Measurements from ENCODE around the gene CST9. TPM values are rescaled to one million over a fixed set of nuclear protein-coding genes. Genes with fewer than 3 reads are reported as not detected.

CST9 gene
- total and polyA plus RNA-seq, 2 of the 13 experiments (the other 11 are each of a cell fraction or from before 2014, with no cell fraction given), result 0.07 TPM; not detected in 1

DNA sequence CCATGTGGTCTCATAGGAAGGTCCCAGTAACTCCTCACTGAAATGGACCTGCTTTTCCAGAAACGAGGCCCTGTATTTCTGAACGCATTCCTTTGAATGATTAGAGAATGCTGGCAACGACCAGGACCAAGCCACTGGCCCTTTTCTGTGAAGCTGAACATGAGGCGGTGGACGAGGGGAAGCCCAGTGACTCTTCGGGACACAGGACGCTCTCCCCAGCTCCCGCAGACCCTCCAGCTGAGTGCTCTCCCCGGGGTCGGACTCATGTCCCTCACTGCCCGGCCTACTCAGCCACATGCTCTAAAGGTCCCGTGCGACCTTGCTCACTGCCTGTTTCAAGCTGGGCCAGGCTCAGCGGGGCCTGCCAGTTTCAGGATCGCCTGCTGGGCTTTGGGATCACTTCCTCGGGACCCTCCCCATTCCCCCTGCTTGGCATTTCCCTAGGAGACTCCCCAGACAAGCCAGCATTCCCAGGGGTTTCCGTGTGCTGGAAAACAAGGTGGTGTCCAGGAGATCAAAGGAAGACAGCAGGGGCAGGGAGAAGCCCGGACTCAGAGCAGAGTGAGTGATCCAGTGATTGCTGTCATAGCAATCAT lies 2.6 kb upstream of the CST9 start (continued):
- TF ChIP-seq, protein P1, sequence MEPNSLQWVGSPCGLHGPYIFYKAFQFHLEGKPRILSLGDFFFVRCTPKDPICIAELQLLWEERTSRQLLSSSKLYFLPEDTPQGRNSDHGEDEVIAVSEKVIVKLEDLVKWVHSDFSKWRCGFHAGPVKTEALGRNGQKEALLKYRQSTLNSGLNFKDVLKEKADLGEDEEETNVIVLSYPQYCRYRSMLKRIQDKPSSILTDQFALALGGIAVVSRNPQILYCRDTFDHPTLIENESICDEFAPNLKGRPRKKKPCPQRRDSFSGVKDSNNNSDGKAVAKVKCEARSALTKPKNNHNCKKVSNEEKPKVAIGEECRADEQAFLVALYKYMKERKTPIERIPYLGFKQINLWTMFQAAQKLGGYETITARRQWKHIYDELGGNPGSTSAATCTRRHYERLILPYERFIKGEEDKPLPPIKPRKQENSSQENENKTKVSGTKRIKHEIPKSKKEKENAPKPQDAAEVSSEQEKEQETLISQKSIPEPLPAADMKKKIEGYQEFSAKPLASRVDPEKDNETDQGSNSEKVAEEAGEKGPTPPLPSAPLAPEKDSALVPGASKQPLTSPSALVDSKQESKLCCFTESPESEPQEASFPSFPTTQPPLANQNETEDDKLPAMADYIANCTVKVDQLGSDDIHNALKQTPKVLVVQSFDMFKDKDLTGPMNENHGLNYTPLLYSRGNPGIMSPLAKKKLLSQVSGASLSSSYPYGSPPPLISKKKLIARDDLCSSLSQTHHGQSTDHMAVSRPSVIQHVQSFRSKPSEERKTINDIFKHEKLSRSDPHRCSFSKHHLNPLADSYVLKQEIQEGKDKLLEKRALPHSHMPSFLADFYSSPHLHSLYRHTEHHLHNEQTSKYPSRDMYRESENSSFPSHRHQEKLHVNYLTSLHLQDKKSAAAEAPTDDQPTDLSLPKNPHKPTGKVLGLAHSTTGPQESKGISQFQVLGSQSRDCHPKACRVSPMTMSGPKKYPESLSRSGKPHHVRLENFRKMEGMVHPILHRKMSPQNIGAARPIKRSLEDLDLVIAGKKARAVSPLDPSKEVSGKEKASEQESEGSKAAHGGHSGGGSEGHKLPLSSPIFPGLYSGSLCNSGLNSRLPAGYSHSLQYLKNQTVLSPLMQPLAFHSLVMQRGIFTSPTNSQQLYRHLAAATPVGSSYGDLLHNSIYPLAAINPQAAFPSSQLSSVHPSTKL (CRISPR knock-in tag; IDR thresholded peaks at IDR 0.05), result peak; percentile 17; the same call in 1 of the 2 replicates
- TF ChIP-seq CBX1 (IDR thresholded peaks at IDR 0.05; ENCODE audit: low read depth), result peak; percentile 5
- TF ChIP-seq DR1 (CRISPR knock-in tag; IDR thresholded peaks at IDR 0.05), result peak; percentile 32; the same call in 1 of the 2 replicates
- no peak for TF ChIP-seq ARHGAP35 (CRISPR knock-in tag; IDR thresholded peaks at IDR 0.05; ENCODE audit: borderline replicate concordance)
- TF ChIP-seq GABPB1 (CRISPR knock-in tag; IDR thresholded peaks at IDR 0.05), result 0 out of 2 replicates have a peak, but pooled peaks have one; percentile 4
- TF ChIP-seq PITX1 (CRISPR knock-in tag; IDR thresholded peaks at IDR 0.05), result 0 out of 2 replicates have a peak, but pooled peaks have one; percentile 41
- no peak for TF ChIP-seq GLI4 (CRISPR knock-in tag; IDR thresholded peaks at IDR 0.05; ENCODE audit: borderline replicate concordance)
- no peak for TF ChIP-seq ZNF614 (CRISPR knock-in tag; IDR thresholded peaks at IDR 0.05; ENCODE audit: borderline replicate concordance)
- TF ChIP-seq ZNF691 (CRISPR knock-in tag; IDR thresholded peaks at IDR 0.05; ENCODE audit: borderline replicate concordance, low read depth), result no peak
- TF ChIP-seq ZNF839 (CRISPR knock-in tag; IDR thresholded peaks at IDR 0.05; ENCODE audit: borderline replicate concordance), result 0 out of 2 replicates have a peak, but pooled peaks have one; percentile 43
- TF ChIP-seq ZSCAN21 (CRISPR knock-in tag; IDR thresholded peaks at IDR 0.05; ENCODE audit: borderline replicate concordance), result peak; percentile 12; the same call in 1 of the 2 replicates
- TF ChIP-seq, protein P2, sequence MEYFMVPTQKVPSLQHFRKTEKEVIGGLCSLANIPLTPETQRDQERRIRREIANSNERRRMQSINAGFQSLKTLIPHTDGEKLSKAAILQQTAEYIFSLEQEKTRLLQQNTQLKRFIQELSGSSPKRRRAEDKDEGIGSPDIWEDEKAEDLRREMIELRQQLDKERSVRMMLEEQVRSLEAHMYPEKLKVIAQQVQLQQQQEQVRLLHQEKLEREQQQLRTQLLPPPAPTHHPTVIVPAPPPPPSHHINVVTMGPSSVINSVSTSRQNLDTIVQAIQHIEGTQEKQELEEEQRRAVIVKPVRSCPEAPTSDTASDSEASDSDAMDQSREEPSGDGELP (IDR thresholded peaks at IDR 0.05; ENCODE audit: borderline replicate concordance, low read depth), result peak; percentile 25; the same call in 1 of the 2 replicates
- TF ChIP-seq HIVEP1 (CRISPR knock-in tag; IDR thresholded peaks at IDR 0.05), result peak; percentile 51; the same call in 1 of the 2 replicates
- 0 out of 2 replicates have a peak, but pooled peaks have one; percentile 31 for TF ChIP-seq ZMYM3 (CRISPR knock-in tag; IDR thresholded peaks at IDR 0.05)
- TF ChIP-seq, protein P3, sequence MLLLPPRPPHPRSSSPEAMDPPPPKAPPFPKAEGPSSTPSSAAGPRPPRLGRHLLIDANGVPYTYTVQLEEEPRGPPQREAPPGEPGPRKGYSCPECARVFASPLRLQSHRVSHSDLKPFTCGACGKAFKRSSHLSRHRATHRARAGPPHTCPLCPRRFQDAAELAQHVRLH (CRISPR knock-in tag; IDR thresholded peaks at IDR 0.05; ENCODE audit: borderline replicate concordance, low read depth), result 0 out of 2 replicates have a peak, but pooled peaks have one; percentile 20
- peak; percentile 58; the same call in 1 of the 2 replicates for TF ChIP-seq ZBED4 (CRISPR knock-in tag; IDR thresholded peaks at IDR 0.05; ENCODE audit: borderline replicate concordance)

All from HepG2 (cell line).